GM19463 (cell line): ENCODE results near the gene OTUD6A.
"Not testable (repeated sequence)": the region's sequence is repeated elsewhere in the genome, so short reads cannot be mapped to it uniquely, and the experiment has no call there.

Experiments used
- ATAC-seq: cut with Tn5 transposase; IDR thresholded peaks from one replicate; pipeline ENCODE4 v1.9.1; 2021; ENCODE audit warnings: mild to moderate bottlenecking, moderate library complexity; ENCODE audit not compliant: unreplicated experiment

The OTUD6A gene

DNA sequence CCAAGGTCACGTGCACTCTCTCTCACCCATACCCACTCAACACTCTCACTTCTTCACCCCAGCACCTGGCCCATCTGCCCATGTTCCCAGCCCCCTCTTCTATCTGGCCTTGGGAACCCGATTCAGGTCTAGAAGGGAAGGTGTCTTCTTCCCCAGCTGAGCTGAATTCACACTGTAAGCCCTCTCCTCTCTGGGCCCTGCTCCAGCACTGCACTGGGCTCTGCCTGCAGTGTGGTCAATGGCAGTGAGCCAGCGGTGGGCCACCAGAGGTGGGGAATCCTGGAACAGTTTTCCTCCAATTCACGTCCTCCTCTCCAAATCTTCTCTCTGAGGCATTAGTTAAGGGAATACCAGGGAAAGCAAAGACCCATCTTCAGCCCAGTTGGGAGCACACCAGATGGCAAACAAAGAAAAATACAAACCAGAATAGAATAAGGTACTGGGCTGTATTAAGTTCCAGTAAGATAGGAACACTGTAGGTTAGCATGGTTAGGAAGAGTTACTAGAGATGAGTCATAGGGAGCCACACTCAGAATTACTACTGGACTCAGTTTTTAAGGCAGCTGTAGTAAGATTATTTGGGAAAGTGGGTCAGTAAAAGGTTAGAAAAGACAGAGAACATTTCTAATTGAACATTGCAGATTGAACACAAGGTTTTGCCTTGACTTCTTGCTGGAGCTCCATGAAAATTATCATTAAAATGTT is 17.6 kb upstream of the OTUD6A start:
- ATAC-seq, result no peak

DNA sequence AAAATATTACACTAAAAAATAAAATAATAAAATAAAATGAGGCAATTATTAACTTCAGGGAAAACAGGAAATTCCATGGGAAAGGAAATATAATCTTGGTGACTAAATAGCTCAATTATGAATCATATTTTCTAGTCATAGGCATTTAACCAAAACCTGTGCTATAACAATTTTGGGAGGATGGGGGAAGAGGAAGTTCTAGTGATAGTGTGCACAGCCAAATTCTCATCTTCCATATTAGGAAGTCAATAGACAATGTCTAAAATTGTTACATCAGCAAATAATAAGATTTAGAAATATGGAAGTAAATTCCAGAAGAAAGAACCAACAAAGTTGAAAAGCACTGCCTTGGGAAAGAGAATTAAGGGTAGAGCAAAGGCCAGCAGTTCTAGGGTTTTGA is 15.3 kb upstream of the OTUD6A start:
- no peak for ATAC-seq

DNA sequence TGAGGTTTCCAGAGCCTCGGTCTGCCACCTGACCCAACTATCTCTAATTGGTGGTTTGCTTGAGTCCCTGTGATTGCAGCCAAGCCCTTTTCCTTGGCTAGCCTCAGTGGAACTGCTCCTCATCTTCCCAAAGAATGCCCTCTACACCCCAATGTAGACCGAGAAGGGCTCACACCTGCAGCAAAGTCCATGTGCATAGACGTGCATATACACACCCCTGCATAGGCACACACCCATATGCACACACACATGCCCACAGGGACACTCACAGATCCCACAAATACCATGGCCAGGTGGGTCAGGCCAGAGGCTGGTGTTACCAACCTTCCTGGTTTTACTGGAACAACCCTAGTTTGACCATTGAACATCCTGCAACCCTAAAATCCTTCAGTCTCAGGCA is 12.9 kb upstream of the OTUD6A start:
- ATAC-seq, result no peak

DNA sequence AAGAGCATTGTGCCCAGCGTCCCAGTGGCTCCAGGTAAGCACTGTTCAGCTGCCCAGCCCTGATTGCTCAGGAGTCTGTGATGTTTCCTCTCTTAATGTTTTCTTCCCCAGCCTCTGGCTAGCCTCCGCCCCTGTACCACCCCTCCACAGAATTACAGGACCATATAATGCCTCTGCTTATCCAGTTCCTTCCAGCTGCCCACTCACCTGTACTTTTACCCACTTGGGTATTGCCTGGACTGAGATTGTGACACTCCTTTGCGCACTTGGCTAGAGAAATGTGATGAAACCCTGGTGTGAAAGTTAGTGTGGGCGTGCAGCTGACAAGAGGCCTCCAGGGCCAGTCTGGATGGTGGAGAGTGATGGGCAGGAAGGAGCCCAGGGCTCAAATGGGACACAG is 12.3 kb upstream of the OTUD6A start, which contains the start of gene AWAT2:
TSS of gene AWAT2 (minus strand) at position 14 of the 400 bp plus-strand sequence. CDS start at position 8, 6 bp downstream.
- ATAC-seq, result no peak

DNA sequence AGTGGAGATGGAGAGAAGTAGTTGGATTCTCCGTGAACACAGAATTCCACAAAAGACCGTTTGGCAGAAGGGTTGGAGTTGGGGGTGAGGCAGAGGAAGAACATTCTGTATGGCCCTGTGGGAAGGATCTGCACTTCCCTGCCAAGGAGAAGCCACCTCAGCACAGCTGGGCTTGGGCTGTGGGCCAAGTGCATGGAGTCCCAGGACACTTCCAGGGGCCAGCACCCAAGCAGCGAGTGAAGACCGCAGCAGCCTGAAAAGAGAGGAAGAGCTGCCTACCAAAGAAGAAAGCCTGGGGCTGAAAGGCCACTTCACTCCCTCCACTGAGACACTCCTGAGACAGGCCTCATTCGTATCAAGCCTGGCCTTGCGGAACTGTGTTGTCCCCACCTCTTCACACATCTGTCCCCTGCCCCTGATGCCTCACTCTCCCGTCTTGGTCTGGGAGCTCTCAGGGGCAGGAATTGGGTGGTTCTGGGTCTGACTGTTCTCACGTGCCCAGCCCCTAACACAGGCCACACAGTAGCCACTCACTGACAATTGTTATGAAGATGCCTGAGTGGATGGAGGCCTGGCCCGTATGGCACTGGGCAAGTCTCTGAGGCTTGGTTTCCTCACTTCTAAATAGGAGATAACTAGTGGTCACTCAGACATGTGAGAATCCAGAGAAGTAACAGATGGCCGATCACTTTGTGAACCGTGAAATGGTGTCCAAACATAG is 9.2 kb upstream of the OTUD6A start:
- no peak for ATAC-seq

DNA sequence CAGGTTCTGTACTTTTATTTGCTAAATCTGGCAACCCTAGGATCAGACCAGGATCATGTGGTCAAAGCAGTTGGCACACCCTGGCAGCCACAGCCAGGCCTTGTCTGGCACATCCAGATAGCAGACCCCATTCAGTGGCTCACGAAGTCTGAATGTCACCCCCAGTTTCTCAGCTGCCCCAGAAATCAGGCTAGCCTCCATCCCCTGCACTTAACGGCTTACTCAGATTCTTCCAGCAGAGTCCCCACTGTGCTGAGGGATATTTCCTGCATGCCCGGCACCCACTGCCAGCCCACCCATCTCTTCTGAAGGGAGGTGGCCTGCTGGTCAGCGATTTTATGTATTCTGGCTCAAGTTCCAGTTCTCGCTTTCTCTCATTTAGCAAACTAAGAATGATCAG is 7.9 kb upstream of the OTUD6A start:
- no peak for ATAC-seq

DNA sequence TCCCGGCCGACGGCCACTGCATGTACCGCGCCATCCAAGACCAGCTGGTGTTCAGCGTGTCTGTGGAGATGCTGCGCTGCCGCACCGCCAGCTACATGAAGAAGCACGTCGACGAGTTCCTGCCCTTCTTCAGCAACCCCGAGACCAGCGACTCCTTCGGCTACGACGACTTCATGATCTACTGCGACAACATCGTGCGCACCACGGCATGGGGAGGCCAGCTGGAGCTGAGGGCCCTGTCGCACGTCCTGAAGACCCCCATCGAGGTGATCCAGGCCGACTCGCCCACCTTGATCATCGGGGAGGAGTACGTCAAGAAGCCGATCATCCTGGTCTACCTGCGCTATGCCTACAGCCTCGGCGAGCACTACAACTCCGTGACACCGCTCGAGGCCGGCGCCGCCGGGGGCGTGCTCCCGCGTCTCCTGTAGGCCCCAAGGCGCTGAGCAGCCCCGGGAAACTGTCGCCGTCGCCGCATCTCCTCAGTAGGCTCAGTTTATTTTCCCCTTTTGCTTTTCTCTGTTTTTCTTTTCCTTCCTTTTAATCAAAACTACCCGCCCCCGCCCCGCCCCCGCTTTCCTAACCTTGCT is 799 bp downstream of the OTUD6A start:
- ATAC-seq, result no peak

DNA sequence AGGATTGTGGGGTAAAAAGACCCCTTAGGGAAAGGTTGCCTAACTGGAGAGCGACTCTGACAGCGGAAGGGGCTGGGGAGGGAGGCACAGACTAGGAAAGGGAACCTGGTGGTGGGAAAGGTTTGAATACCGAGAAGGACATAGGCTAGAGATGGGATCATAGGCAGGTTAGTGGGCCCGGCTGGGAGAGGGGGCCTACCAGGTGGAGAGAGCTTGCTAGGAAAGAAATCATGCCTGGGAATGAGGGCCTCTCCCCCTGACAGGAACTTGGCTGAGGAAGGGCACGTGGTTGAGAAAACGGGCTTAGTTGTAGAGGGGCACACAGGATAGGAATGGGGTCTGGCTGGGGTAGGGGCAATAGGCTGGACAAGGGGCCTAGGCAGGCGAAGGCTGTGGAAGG is 4.4 kb downstream of the OTUD6A start:
- ATAC-seq, result no peak

DNA sequence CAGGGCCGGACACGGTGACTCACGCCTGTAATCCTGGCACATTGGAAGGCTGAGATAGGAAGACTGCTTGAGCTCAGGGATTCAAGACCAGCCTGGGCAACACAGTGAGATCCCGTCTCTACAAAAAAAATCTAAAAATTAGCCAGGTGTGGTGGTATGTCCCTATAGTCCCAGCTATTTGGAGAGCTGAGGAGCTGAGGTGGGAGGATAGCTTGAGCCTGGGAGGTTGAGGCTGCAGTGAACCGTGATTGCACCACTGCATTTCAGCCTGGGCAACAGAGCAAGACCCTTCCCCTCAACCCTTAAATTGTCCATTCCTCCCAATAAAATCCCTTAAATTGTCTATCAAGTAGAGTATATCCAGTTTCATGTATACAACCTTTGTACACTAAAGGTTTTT is 17.0 kb downstream of the OTUD6A start:
- ATAC-seq, result no peak

DNA sequence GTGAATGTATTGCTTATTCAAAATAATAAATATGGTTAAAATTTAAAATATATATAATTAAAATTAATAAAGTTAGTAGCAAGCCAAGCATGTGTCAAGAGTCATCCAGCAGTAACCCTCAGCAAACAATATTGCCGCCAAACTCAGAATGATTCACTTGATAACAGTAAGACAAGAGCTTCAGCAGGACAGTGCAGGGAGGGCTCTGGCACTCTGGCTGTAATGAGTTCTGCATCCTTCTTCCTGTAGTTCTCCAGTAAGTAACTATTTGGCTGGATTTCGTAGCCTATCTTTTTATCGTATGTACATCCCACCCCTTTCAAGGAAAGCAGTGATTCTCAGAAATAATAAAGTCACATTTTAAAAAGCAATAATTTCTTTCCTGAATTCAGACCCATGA is 17.6 kb downstream of the OTUD6A start:
- ATAC-seq, result no peak

DNA sequence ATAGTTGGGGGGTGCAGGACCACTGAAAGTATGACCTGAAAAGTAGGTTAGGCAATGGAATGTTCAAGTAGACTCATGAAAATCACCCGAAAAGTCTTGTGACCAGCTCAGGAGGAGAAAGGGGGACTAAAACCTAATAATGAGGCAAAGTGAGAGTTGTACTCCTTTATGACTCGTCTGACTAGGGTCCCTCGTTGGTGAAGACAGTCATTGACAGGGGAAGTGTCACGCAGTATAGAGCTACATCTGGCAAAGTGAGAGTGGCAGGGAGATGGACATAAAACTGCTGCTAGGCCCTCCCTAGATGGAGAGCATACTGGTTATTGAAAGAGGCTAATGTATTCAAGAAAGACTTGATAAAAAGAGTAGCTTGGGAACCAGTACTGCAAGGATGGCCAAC is 20.5 kb downstream of the OTUD6A start:
- no peak for ATAC-seq

DNA sequence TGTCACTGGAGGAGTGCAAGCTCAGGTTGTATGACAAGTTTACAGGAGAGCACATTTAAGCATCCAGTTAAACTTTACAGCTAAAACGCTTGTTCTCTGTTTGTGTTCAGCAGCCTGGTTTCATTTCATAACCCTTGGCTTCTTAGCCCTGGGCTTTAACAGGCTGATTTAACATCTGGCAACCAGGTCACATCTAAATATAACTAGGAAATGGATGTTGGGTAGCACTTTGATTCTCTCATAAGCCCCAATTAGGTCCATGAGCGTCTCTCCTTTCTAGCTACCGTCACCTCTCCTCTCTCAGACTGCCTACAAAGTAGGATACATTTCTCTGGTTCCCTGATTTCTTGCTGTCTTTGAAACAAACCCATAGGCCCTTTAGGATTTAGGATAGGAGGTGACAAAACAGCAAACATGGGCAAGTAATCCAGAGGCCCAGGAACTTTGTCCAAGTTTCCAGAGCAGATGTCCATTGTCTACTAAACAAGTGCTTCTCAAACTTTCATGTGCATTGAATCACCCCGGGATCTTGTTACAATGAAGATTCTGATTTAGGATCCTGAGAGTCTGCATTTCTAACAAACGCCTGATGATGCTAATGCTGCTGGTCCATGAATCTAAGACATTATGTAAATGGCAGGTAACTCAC is 22.5 kb downstream of the OTUD6A start:
- ATAC-seq, result no peak

DNA sequence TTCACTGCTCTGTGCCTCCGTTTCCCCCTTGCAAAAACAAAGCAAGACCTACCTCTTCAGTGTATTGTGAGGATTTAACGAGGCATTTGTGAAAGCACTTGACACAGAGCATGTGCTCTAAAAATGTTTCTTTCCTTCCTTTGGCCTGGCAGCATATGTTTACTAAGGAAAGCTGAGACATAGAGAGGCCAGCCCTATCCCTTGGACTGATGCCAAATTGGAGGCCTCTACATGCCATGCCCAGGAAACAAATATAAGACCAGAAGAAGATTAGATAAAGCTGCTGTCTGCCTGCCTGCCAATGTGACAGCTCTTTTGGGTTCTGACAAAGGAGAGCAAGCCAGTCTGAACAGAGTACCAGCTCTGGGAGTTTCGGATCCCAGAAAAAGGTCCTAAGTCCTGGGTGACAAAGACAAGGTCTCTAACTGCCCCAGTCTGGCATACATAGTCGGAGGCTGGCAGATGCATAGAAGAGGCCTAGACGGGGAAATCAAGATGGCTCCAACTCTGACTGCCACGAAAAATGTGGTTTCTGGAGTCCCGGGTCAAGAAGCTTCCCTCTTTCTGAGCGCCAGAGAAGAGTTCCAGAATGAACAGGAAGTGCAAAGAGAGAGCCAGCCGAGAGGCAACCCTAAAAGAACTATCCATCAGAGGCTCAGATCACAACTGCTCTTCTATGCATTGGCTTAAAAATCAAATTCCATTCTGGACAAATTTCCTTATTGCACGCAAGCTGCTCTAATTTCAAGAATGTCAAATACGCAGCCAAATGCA is 25.8 kb downstream of the OTUD6A start:
- ATAC-seq, result no peak

DNA sequence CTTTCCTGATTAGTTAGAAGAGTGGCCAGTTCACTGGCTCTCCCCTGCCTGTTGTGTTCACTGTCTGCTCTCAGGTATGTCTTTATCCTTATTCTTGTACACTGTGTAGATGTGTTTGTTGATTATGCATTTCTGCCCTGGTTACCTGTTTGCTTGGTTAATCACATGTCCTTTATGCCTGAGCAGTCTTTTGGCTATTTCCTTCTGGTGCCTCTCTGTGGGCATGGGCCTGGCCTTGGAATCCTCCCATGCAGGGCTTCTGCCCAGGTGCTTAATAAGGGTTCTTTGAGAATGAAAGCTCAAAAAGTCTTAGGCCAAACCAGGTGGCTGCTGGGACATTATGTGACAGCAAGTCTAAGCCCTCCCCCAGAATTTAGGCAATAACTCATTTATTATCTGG is 26.5 kb downstream of the OTUD6A start:
- no peak for ATAC-seq

DNA sequence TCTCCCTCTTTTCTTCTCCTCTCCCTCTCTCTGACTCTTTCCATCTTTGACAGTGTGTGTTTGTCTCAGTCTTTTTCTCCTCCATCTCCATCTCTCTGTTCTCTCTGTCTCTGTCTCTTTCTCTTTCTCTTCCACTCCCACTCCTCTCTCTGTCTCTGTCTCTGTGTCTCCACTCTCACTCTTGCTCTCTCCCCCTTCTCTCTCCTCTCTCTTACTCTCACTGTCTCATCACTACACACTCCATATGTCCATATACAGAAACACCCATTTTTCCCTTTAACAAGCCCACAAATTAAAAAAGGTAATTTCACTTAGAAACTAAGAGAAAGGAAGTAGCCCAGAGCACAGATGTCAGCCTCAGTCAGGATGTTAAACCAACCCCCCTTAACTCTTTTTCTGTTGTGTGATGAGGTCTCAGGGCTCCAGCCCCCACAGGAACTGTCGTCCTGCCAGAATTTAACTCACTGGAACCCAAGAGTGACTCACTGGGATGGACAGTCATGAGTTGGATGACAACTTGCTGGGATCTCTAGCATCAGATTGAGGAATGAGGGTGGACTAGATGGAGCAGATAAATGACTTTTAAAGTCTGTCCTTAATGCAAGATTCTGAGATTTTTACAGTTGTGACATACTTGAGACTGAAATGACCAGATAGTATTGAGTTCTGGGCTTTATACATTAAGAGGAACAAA is 27.5 kb downstream of the OTUD6A start:
- no peak for ATAC-seq

DNA sequence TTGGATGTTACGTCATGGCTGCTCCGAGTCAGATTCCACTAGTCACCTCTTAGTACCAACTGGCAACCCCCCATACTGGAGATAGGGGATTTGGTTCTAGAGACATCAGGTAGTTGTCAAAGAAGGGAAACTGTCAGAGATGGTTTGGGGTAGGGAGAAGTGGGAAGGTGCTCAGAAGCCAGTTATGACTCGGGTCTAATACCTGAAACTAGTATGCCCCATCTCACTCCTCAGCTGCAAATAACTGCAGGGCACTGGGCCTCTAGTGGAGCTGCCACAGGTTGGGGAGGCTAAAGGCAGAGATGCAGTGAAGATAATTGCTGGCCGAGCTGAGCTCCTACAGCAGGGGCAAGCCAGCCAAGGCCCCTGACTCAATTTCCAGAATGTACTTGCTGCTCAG is 30.0 kb downstream of the OTUD6A start:
- ATAC-seq, result no peak

DNA sequence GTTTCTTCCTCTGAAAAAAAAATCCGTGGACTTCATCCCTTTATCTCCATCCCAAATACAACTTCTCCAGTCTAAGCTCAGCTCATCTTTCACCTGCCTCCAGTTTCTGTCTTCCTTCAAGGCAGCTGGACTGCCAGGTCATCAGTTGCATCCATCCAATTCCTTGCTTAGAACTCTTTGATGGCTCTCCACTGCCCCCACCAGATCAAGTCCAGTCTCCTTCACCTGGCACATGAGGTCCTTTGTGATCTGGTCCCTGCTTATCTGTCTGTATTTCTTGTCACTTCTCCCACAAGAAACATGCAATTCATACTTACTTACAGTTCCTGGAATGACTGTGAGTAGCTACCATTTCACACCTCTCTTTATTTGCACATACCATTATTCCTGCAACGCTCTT is 33.8 kb downstream of the OTUD6A start:
- ATAC-seq, result no peak

DNA sequence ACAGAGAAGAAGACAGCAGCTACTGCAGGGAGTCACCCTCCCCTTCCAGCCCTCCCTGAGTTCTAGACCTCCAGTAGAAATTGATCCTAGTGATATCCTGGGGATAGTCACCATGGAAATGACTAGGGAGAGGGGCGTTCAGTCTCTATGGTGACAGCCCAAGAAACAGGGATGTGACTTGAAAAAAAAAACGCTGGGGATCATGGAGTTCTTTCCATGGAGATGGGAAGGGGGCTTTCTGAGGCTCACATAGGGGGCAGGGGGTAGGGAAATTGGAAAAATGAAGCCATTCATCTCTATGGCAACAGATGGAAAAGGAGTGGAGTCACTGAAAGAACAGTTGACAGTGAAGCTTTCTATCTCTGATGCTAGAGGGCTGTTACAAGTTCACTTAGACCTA is 43.0 kb downstream of the OTUD6A start:
- no peak for ATAC-seq

DNA sequence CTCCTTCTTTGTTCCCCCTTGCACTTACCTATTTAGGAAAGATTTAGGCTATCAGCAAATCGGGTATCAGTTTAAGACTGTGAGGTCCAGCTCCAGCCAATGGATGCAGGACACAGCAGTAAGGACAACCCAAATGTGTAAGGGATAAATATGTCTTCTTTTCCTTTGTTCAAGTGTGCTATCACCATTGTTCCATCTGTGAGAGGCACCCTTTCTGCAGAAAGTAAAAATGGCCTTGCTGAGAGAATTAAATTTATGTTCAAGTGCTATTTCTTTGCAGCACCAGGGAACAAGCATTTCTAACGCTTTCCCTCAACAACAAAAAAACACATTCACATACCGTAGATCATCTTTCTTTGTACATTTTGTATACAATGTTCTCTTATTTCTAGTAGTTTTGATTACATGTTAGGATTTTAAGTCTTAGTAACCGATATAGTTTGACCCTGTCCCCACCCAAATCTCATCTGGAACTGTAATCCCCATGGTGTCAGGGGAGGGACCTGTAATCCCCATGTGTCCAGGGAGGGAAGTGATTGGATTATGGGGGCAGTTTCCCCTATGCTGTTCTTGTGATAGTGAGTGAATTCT is 49.3 kb downstream of the OTUD6A start:
- not testable (repeated sequence) for ATAC-seq
